GM10266 (cell line): ENCODE results near the gene TADA2B.

Source experiments
- DNase-seq: peaks from one replicate; pipeline ENCODE4 v3.0.0; 2012; ENCODE audit errors: extremely low spot score
- TF ChIP-seq, protein P1 (sequence below): IDR thresholded peaks from 2 replicates; pipeline ENCODE4 v1.5.1; 2012; ENCODE audit warnings: mild to moderate bottlenecking, low read depth; ENCODE audit not compliant: control insufficient read depth, insufficient read depth; ENCODE audit errors: missing control alignments

The TADA2B gene

DNA sequence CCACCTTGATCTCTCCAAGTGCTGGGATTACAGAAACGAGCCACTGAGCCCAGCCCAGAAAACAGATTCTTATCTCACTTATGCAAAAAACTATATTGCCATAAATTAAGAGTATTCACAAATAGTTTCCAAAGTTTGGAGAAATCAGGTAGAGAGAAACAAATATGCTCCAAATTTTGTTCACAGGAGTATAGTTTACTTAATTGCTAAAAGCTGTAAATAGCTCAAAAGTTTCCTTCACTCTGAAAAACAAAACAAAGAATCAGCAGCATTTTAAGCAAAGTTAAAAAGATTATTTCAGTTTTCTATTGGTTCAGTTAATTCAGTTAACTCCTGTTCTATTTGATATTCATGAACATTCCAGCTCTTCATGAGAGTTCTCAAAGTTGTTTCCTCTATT is 43.2 kb downstream of the TADA2B start:
- TF ChIP-seq, protein P1, sequence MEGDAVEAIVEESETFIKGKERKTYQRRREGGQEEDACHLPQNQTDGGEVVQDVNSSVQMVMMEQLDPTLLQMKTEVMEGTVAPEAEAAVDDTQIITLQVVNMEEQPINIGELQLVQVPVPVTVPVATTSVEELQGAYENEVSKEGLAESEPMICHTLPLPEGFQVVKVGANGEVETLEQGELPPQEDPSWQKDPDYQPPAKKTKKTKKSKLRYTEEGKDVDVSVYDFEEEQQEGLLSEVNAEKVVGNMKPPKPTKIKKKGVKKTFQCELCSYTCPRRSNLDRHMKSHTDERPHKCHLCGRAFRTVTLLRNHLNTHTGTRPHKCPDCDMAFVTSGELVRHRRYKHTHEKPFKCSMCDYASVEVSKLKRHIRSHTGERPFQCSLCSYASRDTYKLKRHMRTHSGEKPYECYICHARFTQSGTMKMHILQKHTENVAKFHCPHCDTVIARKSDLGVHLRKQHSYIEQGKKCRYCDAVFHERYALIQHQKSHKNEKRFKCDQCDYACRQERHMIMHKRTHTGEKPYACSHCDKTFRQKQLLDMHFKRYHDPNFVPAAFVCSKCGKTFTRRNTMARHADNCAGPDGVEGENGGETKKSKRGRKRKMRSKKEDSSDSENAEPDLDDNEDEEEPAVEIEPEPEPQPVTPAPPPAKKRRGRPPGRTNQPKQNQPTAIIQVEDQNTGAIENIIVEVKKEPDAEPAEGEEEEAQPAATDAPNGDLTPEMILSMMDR = no peak
- DNase-seq = no peak

DNA sequence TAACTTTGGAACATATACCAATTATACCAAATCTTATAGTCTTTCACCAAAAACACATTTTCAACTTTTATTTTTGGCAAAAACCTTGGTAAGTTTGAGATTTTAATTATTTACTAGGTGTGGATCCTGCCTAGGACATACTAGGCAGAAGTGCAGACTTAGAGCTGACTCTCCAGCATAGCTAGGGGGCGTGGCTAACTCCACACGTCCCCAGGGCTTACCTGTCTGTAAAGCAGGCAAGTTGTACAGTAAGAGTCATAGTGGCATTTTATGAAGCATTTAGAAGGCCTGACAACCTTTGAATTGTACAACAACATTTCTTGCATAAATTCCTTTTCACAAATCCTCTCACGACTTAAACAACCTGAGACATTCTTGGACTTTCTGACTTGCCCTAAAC is 43.9 kb downstream of the TADA2B start:
- TF ChIP-seq, protein P1 = no peak
- no peak for DNase-seq

DNA sequence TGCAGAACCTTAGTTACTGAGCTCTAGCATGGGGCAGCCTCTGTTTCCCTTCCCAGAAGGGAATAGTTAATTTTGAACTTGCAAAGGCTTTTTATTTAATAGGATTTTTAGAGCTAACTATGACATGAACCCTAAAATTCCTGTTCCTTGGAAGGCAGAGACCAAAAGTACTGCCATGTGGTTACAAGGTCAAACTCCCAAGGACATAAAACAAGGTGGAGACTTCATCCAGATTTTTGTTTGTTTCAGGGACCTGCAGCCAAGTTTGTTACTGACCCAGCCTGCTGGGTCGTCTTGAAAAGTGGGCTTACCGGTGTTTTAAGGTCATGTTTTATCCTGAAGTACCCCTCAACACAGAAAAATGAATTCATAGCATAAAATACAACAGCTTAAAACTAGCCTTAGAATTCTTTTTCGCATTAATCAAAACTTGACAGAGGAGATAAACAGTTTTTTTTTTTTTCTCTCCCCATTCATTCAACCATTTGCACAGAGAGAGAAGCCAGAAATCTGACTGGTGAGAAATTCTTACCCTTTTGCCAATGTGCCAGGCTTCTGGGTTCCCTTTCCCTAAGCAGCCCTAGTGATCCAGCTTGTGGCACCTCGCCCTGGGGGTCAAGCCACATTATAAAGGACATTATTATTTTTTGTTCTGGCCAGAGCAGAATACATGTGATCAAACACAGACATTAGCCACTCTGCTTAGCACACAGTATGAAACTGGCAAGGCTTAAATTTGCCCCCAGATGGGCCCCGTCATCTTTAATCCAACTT is 46.2 kb downstream of the TADA2B start:
- TF ChIP-seq, protein P1 = no peak
- no peak for DNase-seq

DNA sequence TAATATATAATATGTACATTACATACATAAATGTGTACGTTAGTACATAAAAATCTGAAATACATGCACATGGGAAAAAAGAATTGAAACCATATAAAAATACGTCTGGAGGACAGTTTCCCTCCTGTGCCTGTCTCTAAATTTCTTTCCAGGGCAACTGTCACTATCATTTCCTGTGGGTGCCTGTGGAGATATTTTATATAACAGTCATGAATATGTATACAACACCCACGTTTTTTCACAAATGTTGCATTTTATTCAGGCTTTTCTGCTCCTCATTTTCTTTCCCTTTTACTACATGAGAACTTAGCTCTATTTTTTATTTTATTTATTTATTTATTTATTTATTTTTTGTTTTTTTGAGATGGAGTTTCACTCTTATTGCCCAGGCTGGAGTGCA is 48.9 kb downstream of the TADA2B start:
- no peak for DNase-seq
- TF ChIP-seq, protein P1 = no peak

DNA sequence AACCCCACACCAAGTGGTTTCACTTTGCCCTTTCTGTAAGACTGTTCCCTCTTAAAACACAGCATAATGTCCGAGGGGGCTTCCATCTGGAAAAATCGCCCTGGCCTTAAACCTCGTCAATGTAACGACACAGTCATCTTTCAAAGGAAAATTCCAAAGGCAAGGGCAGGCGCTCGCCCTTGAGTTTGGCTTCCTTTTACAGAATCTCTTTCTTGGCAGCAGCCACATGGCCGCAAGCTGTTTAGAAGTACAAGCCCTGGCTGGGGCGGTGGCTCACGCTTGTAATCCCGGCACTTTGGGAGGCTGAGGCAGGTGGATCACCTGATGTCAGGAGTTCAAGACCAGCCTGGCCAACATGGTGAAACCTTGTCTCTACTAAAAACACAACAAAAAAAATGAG is 51.7 kb downstream of the TADA2B start:
- no peak for DNase-seq
- TF ChIP-seq, protein P1 = no peak

DNA sequence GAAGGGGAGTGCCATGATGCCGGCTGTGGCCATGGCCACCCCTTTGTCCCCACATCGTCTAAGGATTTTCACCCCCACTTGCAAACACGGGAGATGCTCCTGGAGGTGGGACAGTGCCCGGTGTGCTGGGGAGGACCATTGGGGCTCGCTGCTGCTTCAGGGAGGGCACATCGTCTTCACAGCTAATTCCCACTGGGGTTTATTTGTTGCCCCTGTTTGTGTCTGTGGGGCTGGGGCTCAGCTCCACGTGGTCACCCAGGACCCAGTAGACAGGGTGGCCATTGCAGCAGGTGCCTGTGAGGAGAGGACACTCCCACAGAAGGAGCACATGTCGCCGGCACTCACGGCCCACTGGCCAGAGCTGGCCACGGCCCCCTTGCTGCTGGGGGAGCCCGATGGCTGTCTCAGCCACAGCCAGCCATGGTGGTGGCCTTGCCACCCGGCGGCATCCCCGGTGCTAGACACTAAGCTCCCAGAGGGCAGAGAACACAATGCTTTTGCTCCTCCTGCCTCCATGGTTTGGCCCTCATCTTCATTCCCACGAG is 52.5 kb downstream of the TADA2B start:
- TF ChIP-seq, protein P1 = no peak

DNA sequence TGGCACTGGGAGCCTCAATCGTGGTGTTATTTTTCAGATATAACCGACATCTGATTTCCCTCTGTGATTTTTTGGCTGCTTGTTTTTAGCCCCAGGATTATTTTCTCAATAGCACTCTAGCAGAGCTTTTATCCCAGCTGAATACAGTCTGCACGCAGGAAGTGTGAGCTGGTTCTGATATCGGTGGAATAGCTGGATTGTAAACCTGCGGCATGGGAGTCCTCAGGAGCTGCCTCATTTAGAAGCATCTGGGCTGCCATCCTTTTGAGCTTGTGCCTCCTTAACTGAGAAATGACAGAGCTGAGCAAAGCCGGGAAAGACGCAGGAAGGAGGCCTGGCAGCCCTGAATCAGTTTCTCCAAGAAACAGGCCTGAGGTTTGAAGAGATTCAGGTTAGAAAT is 53.1 kb downstream of the TADA2B start:
- no peak for DNase-seq
- TF ChIP-seq, protein P1 = no peak

More for the DNA sequence above, 52.5 kb downstream of the TADA2B start:
- DNase-seq = no peak
